Peyer's patch (tissue), 4 donors: Measurements from ENCODE around the gene SH2B3.

Experiments
- CTCF ChIP-seq, 6 experiments: fragments of 450-650 bp in 4 of 6; fragments of 200-600 bp in 2 of 6; sonication (generic) in 1 of 6; IDR thresholded peaks; one replicate each; pipeline ENCODE4 v1.5.1; 2017 to 2019; ENCODE audit warnings: antibody characterized with exemption in 6 of 6, mild to moderate bottlenecking in 3 of 6, moderate library complexity in 1 of 6
- POLR2A ChIP-seq, 2 donors: fragments of 450-650 bp; IDR thresholded peaks; one replicate each; pipeline ENCODE4 v1.5.1; 2017; ENCODE audit warnings: antibody characterized with exemption in 2 of 2, mild to moderate bottlenecking in 2 of 2, moderate library complexity in 2 of 2

- TF ChIP-seq POLR2A (IDR thresholded peaks at IDR 0.05) (no peak), CTCF (IDR thresholded peaks at IDR 0.05) (no peak)
Measured at GRCh38 chr12:111446631-111447570, 41.2 kb downstream of the SH2B3 start.
